ENCODE data around the gene FOXP1. TPM values are rescaled to one million over a fixed set of nuclear protein-coding genes. Genes with fewer than 3 reads are reported as not detected.

The FOXP1 gene
- total and polyA plus RNA-seq, 2 of the 8 experiments (the other 6 are each of a cell fraction or from before 2014, with no cell fraction given): 13.9 to 25.4 TPM

DNA sequence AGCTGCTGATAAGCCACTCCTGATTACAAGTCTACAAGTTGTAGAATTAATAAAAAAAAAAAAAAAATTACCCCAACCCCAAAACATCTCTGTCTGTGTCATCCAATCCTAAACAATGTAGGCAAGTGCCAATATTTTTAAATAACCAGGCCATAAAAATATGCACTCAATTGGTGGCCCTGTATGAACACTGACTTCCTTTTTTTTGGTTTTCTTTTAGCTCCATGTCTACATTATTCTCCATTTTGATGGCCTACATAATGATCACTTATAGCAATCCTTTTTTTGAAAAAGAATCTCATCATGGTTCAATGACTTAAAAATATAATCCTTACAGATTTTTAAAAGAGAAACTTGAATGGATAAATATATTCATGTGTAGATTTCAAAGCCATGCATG is 72.1 kb downstream of the FOXP1 start:
- no peak for DNase-seq (ENCODE audit: low read depth in 1 of 2, low spot score in 2 of 2)
- Histone ChIP-seq H3K27me3 (replicated peaks in 1 of 4; ENCODE audit: control insufficient read depth in 3 of 4, extremely low read depth in 1 of 4, insufficient read depth in 3 of 4, low read length in 3 of 4) (no peaks in the 10 kb centered on the region), H2BK120ac (replicated peaks; ENCODE audit: low read depth, low read length) (no peak overlapping the region), H4K8ac (ENCODE audit: extremely low read depth, insufficient read depth, low read length) (no peak overlapping the region), H3K9me3 (ENCODE audit: insufficient read depth in 2 of 2, low read depth in 1 of 2, low read length in 1 of 2) (no peaks in the 10 kb centered on the region), H2BK12ac (ENCODE audit: low read depth, low read length) (no peak overlapping the region), H3K4me3 (ENCODE audit: extremely low read depth in 1 of 4, insufficient read depth in 2 of 4, low read depth in 3 of 4, low read length in 4 of 4) (no peak overlapping the region), H3K4me1 (replicated peaks in 1 of 4; ENCODE audit: control insufficient read depth in 3 of 4, insufficient read depth in 4 of 4, low read length in 3 of 4) (peaks cover 0 to 12% (median 5%) of the 10 kb centered on the region in 4 experiments; a peak in 4 of 7 replicates), H3K36me3 (ENCODE audit: control insufficient read depth in 2 of 4, insufficient read depth in 4 of 4, low read length in 3 of 4) (no peaks in the 10 kb centered on the region), H3K23ac (ENCODE audit: insufficient read length) (no peak overlapping the region), H4K91ac (replicated peaks; ENCODE audit: insufficient read length, low read length) (no peak overlapping the region), H3K4me2 (ENCODE audit: insufficient read depth in 1 of 2, low read depth in 2 of 2, low read length in 2 of 2) (no peak overlapping the region), H3K14ac (ENCODE audit: insufficient read length) (no peak overlapping the region), H3K79me1 (ENCODE audit: low read depth, low read length) (no peaks in the 10 kb centered on the region; the same call in 1 of the 2 replicates), H2BK15ac (ENCODE audit: low read length) (no peak overlapping the region), H2BK5ac (ENCODE audit: low read depth, low read length) (no peak overlapping the region), H2AFZ (ENCODE audit: low read length) (no peak overlapping the region), H2BK20ac (ENCODE audit: low read length) (no peak overlapping the region), H4K5ac (ENCODE audit: insufficient read length, low read depth, low read length) (no peak overlapping the region), H3K23me2 (ENCODE audit: low read depth, low read length) (no peaks in the 10 kb centered on the region), H3K56ac (replicated peaks; ENCODE audit: insufficient read length, low read depth, low read length) (no peak overlapping the region), H3K27ac (ENCODE audit: low read depth, low read length) (no peak overlapping the region), H4K20me1 (replicated peaks in 1 of 2; ENCODE audit: control insufficient read depth in 1 of 2, insufficient read depth in 2 of 2, low read length in 2 of 2) (peaks cover 0 to 2% of the 10 kb centered on the region in 2 experiments), H3K9ac (replicated peaks in 1 of 4; ENCODE audit: extremely low read depth in 1 of 4, low read depth in 3 of 4, low read length in 3 of 4) (no peak overlapping the region), H3K18ac (ENCODE audit: extremely low read depth, low read length) (no peak overlapping the region), H3K4ac (replicated peaks; ENCODE audit: insufficient read length, low read depth, low read length) (no peak overlapping the region), H3K79me2 (ENCODE audit: control insufficient read depth in 1 of 2, insufficient read depth in 2 of 2, low read length in 2 of 2) (no peaks in the 10 kb centered on the region), H2AK5ac (ENCODE audit: low read depth, low read length) (no peak overlapping the region)
- CTCF ChIA-PET (ENCODE audit: partially characterized antibody): interaction anchor here (0.6 to 2.3 kb wide), 20 partner anchors 9 to 983 kb away, joined by 3 to 14 read pairs (median 3); no protein-coding TSS in a partner anchor
- TF ChIP-seq HDAC6 (IDR thresholded peaks at IDR 0.05; ENCODE audit: low read depth, low read length) (no peak), EP300 (IDR thresholded peaks at IDR 0.05; ENCODE audit: borderline replicate concordance in 1 of 2, low read depth in 2 of 2, low read length in 2 of 2) (no peak), RNF2 (IDR thresholded peaks at IDR 0.05; ENCODE audit: borderline replicate concordance, low read depth, low read length, missing control alignments, poor library complexity, severe bottlenecking) (no peak), FOSL1 (IDR thresholded peaks at IDR 0.05; ENCODE audit: insufficient read depth, low read depth, low read length) (no peak), BACH1 (IDR thresholded peaks at IDR 0.05; ENCODE audit: low read length) (no peak), TBP (IDR thresholded peaks at IDR 0.05; ENCODE audit: low read depth, low read length) (no peak), GTF2F1 (IDR thresholded peaks at IDR 0.05; ENCODE audit: borderline replicate concordance, low read depth, low read length) (no peak), EGR1 (IDR thresholded peaks at IDR 0.05; ENCODE audit: borderline replicate concordance, low read depth, low read length) (no peak)
- no peak for FAIRE-seq
- POLR2A ChIA-PET (ENCODE audit: partially characterized antibody): no interaction called here

Measured in H1 (cell line).